Right atrium auricular region (tissue), 2 donors: Measurements from ENCODE around the gene OR2Y1. TPM values are rescaled to one million over a fixed set of nuclear protein-coding genes. Genes with fewer than 3 reads are reported as not detected.
"Not testable (repeated sequence)": the region's sequence is repeated elsewhere in the genome, so short reads cannot be mapped to it uniquely, and the experiment has no call there.

Source experiments
- DNase-seq: peaks from one replicate; pipeline ENCODE4 v3.0.0-alpha.2; 2019; ENCODE audit warnings: low spot score
- H3K27ac ChIP-seq, 2 donors: fragments of 200-600 bp; sonication (generic); 1 replicate in 1 of 2; 2 replicates in 1 of 2; pipeline ENCODE4 v1.5.1; 2016 to 2019
- H3K27me3 ChIP-seq, 2 donors: fragments of 200-600 bp; sonication (generic); one replicate each; pipeline versions ENCODE4 v1.5.1 to v1.6.0; 2017 to 2019
- H3K36me3 ChIP-seq: fragments of 200-600 bp; sonication (generic); one replicate; pipeline ENCODE4 v1.5.1; 2016
- H3K4me1 ChIP-seq, 2 donors: fragments of 200-600 bp; sonication (generic); one replicate each; pipeline versions ENCODE4 v1.5.1 to v1.6.0; 2017 to 2019
- H3K4me3 ChIP-seq, 2 donors: fragments of 200-600 bp; sonication (generic); 1 replicate in 1 of 2; 2 replicates in 1 of 2; pipeline ENCODE4 v1.5.1; 2017 to 2019; ENCODE audit warnings: mild to moderate bottlenecking in 1 of 2, moderate library complexity in 1 of 2
- H3K9me3 ChIP-seq, 2 donors: fragments of 200-600 bp; sonication (generic); one replicate each; pipeline ENCODE4 v1.5.1; 2019
- CTCF ChIP-seq, 2 donors: fragments of 200-600 bp; sonication (generic); IDR thresholded peaks; one replicate each; pipeline ENCODE4 v1.5.1; 2019; ENCODE audit warnings: antibody characterized with exemption in 2 of 2
- total RNA-seq, 2 donors: library from RNA; depleted of rRNA; stranded (reverse); fragments of >200 nt; gene quantifications; one replicate each; pipeline ENCODE4 v1.1.0, GENCODE V29; 2016

The OR2Y1 gene
- total RNA-seq, 2 donors from 2014 or later: not detected

- no peak for DNase-seq
- TF ChIP-seq CTCF (IDR thresholded peaks at IDR 0.05): no peak
- H3K27me3 ChIP-seq: no peaks in the 10 kb centered on the region
Observed at GRCh38 chr5:180744253-180744652, 4.4 kb upstream of the OR2Y1 start.

GRCh38 chr5:180742727-180743126 lies 2.9 kb upstream of the OR2Y1 start:
- H3K27me3 ChIP-seq: no peaks in the 10 kb centered on the region
- no peak for TF ChIP-seq CTCF (IDR thresholded peaks at IDR 0.05)
- H3K4me3 ChIP-seq: no peak overlapping the region
- no peak for DNase-seq
- no peaks in the 10 kb centered on the region for H3K9me3 ChIP-seq
- H3K27ac ChIP-seq: no peak overlapping the region
- H3K4me1 ChIP-seq: no peaks in the 10 kb centered on the region
- no peaks in the 10 kb centered on the region for H3K36me3 ChIP-seq

More at GRCh38 chr5:180744253-180744652, 4.4 kb upstream of the OR2Y1 start:
- Histone ChIP-seq H3K9me3 (no peaks in the 10 kb centered on the region), H3K27ac (no peak overlapping the region), H3K36me3 (no peaks in the 10 kb centered on the region), H3K4me1 (no peaks in the 10 kb centered on the region), H3K4me3 (no peak overlapping the region)

GRCh38 chr5:180740953-180741352 lies 1.1 kb upstream of the OR2Y1 start:
- H3K27me3 ChIP-seq, H3K4me3 ChIP-seq, DNase-seq, H3K27ac ChIP-seq, H3K4me1 ChIP-seq, H3K9me3 ChIP-seq, H3K36me3 ChIP-seq: not testable (repeated sequence)

- Histone ChIP-seq H3K4me3 (no peak overlapping the region), H3K36me3 (no peaks in the 10 kb centered on the region), H3K27me3 (no peaks in the 10 kb centered on the region), H3K9me3 (no peaks in the 10 kb centered on the region), H3K27ac (no peak overlapping the region), H3K4me1 (no peaks in the 10 kb centered on the region)
- DNase-seq: no peak
- no peak for TF ChIP-seq CTCF (IDR thresholded peaks at IDR 0.05)
Observed at GRCh38 chr5:180739271-180739670, 587 bp downstream of the OR2Y1 start.

GRCh38 chr5:180736536-180736935 lies 3.3 kb downstream of the OR2Y1 start:
- H3K27me3 ChIP-seq: no peaks in the 10 kb centered on the region
- no peaks in the 10 kb centered on the region for H3K4me1 ChIP-seq
- TF ChIP-seq CTCF (IDR thresholded peaks at IDR 0.05): no peak
- H3K4me3 ChIP-seq: no peak overlapping the region
- H3K9me3 ChIP-seq: no peaks in the 10 kb centered on the region
- H3K27ac ChIP-seq: no peak overlapping the region
- no peak for DNase-seq
- no peaks in the 10 kb centered on the region for H3K36me3 ChIP-seq

- no peak for DNase-seq
- no peaks in the 10 kb centered on the region for H3K27me3 ChIP-seq
- H3K4me1 ChIP-seq: no peaks in the 10 kb centered on the region
- H3K9me3 ChIP-seq: no peaks in the 10 kb centered on the region
- no peak overlapping the region for H3K4me3 ChIP-seq
- no peak overlapping the region for H3K27ac ChIP-seq
- TF ChIP-seq CTCF (IDR thresholded peaks at IDR 0.05): no peak
- H3K36me3 ChIP-seq: no peaks in the 10 kb centered on the region
Observed at GRCh38 chr5:180724944-180725343, 14.9 kb downstream of the OR2Y1 start.
